Progenitor cell of endocrine pancreas (in vitro differentiated cells): Measurements from ENCODE around the gene DNAJC27. TPM values are rescaled to one million over a fixed set of nuclear protein-coding genes. Genes with fewer than 3 reads are reported as not detected.

Source experiments
- DNase-seq: peaks from one replicate; pipeline ENCODE4 v3.0.0; 2021; ENCODE audit warnings: low spot score; ENCODE audit not compliant: unreplicated experiment
- H3K27ac Mint-ChIP-seq: 2 replicates; pipeline ENCODE4 v1.8.0; 2021; ENCODE audit warnings: mild to moderate bottlenecking, moderate library complexity, mixed read lengths
- H3K27me3 Mint-ChIP-seq: 2 replicates; pipeline ENCODE4 v1.8.0; 2021; ENCODE audit warnings: mixed read lengths
- H3K36me3 Mint-ChIP-seq: 2 replicates; pipeline ENCODE4 v1.8.0; 2022; ENCODE audit warnings: mixed read lengths; ENCODE audit not compliant: insufficient read depth
- H3K4me1 Mint-ChIP-seq: 2 replicates; pipeline ENCODE4 v1.8.0; 2021; ENCODE audit warnings: low read depth, mixed read lengths
- H3K4me3 Mint-ChIP-seq: 2 replicates; pipeline ENCODE4 v1.8.0; 2021; ENCODE audit warnings: low read depth, mild to moderate bottlenecking, moderate library complexity, mixed read lengths
- H3K9me3 Mint-ChIP-seq: 2 replicates; pipeline ENCODE4 v1.8.0; 2021; ENCODE audit warnings: low read depth, mixed read lengths
- total RNA-seq: library from RNA; stranded (reverse); gene quantifications from 2 replicates; pipeline ENCODE4 v1.2.1, GENCODE V29; 2021
- TF ChIP-seq, protein P1 (sequence below): fragments of 200-600 bp; sonication (generic); IDR thresholded peaks from one replicate; pipeline ENCODE4 v1.5.0; 2021; ENCODE audit warnings: antibody characterized with exemption, mild to moderate bottlenecking; ENCODE audit not compliant: unreplicated experiment

DNAJC27 gene
- total RNA-seq, 1 donor from 2014 or later, result 11.3 TPM

- Mint-ChIP-seq H3K27me3 (peaks cover 12% of the 10 kb centered on the region), H3K27ac (no peak overlapping the region)
Observed at GRCh38 chr2:24993406-24994145, 21.8 kb upstream of the DNAJC27 start.

GRCh38 chr2:24986372-24986771, 14.6 kb upstream of the DNAJC27 start:
- Mint-ChIP-seq H3K4me1 (peaks cover 6% of the 10 kb centered on the region), H3K36me3 (no peaks in the 10 kb centered on the region), H3K4me3 (no peak overlapping the region), H3K27ac (no peak overlapping the region), H3K9me3 (peaks cover 6% of the 10 kb centered on the region), H3K27me3 (peaks cover 3% of the 10 kb centered on the region)
- no peak for DNase-seq
- TF ChIP-seq, protein P1, sequence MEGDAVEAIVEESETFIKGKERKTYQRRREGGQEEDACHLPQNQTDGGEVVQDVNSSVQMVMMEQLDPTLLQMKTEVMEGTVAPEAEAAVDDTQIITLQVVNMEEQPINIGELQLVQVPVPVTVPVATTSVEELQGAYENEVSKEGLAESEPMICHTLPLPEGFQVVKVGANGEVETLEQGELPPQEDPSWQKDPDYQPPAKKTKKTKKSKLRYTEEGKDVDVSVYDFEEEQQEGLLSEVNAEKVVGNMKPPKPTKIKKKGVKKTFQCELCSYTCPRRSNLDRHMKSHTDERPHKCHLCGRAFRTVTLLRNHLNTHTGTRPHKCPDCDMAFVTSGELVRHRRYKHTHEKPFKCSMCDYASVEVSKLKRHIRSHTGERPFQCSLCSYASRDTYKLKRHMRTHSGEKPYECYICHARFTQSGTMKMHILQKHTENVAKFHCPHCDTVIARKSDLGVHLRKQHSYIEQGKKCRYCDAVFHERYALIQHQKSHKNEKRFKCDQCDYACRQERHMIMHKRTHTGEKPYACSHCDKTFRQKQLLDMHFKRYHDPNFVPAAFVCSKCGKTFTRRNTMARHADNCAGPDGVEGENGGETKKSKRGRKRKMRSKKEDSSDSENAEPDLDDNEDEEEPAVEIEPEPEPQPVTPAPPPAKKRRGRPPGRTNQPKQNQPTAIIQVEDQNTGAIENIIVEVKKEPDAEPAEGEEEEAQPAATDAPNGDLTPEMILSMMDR, result no peak

More at GRCh38 chr2:24993406-24994145, 21.8 kb upstream of the DNAJC27 start:
- Mint-ChIP-seq H3K4me1 (peaks cover 2% of the 10 kb centered on the region), H3K36me3 (no peaks in the 10 kb centered on the region), H3K9me3 (peaks cover 6% of the 10 kb centered on the region), H3K4me3 (no peak overlapping the region)
- DNase-seq, result no peak
- TF ChIP-seq, protein P1, result no peak

DNA sequence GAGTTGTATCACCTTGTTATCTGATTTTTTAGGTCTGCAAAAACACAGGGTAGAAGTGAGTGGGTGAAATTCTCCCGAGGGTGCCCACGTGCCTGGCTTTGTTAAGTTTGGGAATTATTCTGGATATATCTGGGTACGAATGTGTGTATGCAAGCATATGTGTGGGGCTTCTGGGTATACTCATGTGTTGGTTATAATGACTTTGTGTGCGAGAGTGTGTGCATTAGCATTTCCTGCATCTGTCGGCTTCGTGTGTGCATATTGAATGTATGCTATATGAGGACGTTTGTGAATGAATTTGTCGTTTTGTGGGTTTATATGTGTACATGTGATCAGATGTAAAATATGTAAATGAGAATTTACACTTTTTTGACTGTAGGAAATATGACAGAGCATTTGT, 13.8 kb upstream of the DNAJC27 start:
- H3K27me3 Mint-ChIP-seq, result peaks cover 3% of the 10 kb centered on the region

GRCh38 chr2:24984912-24985311, 13.2 kb upstream of the DNAJC27 start:
- H3K4me3 Mint-ChIP-seq, result no peak overlapping the region

More for the DNA sequence above, 13.8 kb upstream of the DNAJC27 start:
- DNase-seq, result no peak
- Mint-ChIP-seq H3K4me3 (no peak overlapping the region), H3K4me1 (peaks cover 6% of the 10 kb centered on the region), H3K27ac (no peak overlapping the region), H3K36me3 (no peaks in the 10 kb centered on the region), H3K9me3 (peaks cover 5% of the 10 kb centered on the region)
- TF ChIP-seq, protein P1, result no peak

DNA sequence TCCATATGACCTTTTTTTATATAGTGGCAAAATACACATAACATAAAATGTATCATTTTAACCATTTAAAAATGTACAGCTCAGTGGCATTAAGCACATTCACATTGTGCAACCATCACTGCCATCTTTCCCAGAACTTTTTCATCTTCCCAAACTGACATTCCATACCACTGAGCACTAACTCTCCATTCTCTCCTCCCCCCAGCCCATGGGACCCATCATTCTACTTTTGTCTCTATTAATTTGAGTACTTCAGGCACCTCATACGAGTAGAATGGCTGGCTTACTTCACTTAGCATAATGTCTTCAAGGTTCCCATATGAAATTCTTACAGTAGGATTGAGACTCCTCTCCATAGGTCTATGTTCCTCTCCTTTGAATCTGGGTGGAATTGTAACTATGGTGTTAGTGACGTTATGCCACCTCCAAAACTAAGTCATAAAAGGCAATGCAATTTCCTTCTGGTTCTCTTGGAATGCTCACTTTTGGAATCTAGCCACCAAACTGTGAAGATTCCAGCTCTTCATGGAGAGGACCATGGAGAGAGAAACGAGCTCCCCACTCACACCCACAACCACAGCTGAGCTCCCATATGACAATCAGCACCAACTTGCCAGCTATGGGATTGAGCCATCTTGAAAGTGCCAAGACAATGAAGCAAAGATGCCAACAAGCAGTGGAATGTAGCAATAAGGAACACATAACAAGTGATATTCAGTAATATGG, 9.8 kb upstream of the DNAJC27 start:
- Mint-ChIP-seq H3K9me3 (no peaks in the 10 kb centered on the region), H3K4me1 (peaks cover 6% of the 10 kb centered on the region), H3K4me3 (no peak overlapping the region), H3K36me3 (no peaks in the 10 kb centered on the region), H3K27ac (no peak overlapping the region), H3K27me3 (no peaks in the 10 kb centered on the region)
- DNase-seq, result no peak
- TF ChIP-seq, protein P1, result no peak

More at GRCh38 chr2:24984912-24985311, 13.2 kb upstream of the DNAJC27 start:
- TF ChIP-seq, protein P1, result no peak
- DNase-seq, result no peak
- Mint-ChIP-seq H3K9me3 (no peaks in the 10 kb centered on the region), H3K27me3 (peaks cover 3% of the 10 kb centered on the region), H3K36me3 (no peaks in the 10 kb centered on the region), H3K4me1 (peaks cover 6% of the 10 kb centered on the region), H3K27ac (no peak overlapping the region)
